HG03280 (cell line): ENCODE data around the gene LEFTY1.

ENCODE experiments used
- ATAC-seq: cut with Tn5 transposase; IDR thresholded peaks from one replicate; pipeline ENCODE4 v1.9.1; 2021; ENCODE audit warnings: mild to moderate bottlenecking, moderate library complexity; ENCODE audit not compliant: unreplicated experiment

Gene LEFTY1

DNA sequence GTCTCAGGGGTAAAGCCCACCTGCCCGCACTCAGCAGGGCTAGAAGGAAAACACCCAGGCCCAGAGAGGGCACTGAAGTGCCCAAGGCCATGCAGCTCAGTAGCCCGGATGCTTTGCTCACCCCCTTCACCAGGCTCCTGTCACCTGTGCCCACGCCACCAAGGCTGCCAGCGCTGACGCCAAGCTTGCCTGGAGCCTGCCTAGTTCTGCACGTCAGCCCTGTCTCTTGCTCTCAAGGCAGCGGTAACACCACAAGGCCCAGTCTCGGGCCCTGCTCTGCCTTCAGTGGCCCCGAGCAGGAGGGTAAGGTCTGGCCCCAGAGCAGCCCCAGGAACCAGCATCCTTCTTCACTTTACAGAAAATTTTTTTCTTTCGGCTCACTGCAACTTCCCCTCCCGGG lies 14.5 kb downstream of the LEFTY1 start:
- no peak for ATAC-seq

DNA sequence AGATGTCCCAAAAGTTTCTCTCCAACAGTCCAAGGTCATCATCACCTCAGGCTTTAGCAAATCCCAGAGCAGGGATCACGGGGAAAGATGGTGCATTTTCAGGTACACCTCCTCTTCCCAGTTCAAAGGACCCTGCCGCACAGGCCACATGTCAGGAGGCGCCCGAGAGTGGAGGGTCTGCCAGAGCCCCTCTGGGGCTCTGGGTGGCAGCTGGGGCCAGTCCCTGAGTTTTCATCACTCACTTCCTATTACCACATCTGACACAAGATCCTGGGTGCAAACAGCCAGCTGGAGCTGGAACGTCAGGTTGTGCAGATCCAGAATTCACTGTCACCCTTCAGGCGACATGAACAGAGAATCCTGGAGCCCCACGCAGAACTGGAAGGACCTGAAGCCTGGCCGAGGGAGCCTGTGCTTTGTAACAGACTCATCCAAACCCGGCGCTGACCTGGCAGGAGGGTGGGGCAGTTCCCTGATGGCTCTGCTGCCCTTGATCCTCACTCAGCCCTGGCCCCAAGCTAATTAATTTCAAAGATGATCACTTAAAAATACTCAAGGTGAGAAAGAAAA lies 15.6 kb downstream of the LEFTY1 start:
- ATAC-seq, result no peak

DNA sequence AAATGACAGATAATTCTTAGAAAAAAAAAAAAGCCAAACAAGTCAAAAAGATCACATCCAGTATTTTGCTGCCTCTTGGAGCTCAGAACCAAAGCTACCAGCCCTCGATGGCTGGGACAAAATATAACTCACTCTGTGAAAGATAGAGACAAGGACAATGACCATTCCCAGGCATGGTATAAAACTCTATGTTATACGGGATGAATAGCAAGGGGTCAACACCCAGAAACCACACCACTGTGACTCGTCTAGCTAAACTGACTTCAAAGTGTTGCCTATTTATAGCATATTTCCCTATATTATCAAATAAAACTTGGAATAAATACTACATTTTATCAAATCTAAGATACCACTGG lies 16.9 kb downstream of the LEFTY1 start:
- ATAC-seq, result no peak

DNA sequence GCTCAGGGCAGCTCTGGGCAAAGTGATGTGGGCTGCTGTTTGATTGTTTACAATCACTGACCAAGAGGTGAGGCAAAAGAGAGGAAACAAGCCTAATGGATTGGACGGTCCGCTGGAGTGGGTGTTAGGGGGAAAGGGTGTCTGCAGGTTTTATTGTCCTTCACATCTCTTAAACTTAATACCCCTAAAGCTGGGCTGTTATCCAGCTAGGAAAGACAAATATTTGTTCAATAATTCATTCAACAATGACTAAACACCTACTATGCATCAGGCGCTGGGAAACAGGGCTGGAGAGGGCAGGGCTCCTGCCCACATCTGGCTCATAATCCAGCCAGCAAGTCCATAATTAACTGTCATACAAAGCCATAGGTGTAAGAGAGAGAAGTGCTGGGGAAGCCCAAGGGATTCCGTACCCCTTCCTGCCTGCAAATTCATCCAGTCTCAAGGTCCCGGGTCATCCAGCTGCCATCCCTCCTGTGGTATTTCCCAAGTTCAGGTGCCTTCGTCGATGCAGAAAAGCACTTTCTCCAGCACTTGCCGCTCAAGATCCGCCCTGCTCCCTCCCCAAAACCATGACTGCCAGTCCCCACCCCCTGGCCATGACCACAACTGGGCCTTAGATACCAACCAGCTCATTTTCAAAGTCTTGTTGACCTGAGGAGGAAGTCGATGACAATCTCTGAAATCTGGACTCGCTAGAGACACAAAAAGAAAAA lies 17.4 kb downstream of the LEFTY1 start:
- no peak for ATAC-seq

DNA sequence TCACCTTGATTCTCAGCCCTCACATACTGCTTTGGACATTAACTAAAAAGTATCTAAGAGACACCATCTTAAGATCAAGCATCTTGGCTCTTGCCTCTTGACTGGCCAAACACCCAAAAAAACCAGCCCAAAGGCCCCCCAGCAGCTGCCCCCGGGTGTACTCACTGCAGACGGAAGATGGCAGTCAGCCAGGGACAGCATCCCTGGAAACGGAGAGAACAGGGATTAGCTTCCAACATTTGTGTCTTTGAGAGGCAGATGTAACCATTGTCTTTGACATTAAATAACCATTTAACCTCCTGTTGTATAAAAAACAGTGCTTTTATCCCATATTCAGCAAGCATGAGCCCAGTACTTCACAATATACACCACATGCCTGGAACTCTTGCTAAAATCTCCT lies 18.0 kb downstream of the LEFTY1 start:
- ATAC-seq, result no peak

DNA sequence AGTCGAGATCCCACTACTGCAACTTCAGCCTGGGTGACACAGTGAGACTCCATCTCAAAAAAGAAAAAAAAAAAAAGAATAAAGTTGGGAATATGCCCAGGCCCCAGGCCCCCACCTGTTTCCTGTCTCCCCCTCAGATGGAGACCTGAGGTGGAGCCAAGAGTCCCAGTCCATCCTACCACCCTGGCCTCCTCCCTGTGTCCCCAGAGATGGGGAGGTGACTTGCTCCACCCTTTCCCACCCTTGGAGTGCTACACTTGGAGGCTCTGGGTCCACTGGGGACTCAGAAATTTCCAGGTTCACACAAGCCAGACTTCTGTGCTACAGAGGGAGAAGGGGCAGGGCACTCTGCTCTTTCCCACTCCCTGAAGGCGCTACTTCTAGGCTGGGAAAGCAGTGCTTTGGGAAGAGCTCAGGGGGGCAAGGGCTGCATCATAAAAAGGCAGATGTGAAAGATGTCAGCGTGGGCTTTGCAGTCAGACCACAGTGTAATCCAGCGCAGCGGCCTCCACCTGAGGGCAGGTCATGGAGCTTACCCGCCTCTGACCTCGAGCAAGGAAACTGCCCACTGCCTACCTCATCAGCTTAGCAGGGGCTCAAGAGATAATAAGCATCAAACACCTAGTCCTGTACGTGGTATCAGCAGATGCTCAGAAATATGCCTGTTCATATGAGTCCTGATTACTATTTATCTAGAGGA lies 20.2 kb downstream of the LEFTY1 start:
- ATAC-seq, result no peak

DNA sequence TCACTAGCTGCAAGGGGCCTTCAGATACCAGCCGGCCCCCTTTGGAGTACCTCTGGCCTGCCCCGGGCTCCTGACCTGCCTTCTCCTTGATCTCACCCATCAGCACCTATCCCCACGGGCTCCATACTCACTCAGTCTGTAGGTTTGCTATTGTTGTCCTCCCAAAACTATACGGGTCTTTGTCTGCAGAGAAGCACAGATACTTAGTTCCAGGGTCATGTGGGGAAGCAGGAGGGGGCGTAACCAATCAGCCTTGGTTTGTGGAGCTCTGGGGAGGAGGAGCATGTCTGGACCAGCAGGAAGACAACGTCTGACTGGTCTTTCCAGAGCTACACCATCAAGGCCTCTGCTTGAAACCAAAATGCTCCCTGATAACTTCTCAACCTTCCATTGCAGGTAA lies 22.0 kb downstream of the LEFTY1 start:
- no peak for ATAC-seq

DNA sequence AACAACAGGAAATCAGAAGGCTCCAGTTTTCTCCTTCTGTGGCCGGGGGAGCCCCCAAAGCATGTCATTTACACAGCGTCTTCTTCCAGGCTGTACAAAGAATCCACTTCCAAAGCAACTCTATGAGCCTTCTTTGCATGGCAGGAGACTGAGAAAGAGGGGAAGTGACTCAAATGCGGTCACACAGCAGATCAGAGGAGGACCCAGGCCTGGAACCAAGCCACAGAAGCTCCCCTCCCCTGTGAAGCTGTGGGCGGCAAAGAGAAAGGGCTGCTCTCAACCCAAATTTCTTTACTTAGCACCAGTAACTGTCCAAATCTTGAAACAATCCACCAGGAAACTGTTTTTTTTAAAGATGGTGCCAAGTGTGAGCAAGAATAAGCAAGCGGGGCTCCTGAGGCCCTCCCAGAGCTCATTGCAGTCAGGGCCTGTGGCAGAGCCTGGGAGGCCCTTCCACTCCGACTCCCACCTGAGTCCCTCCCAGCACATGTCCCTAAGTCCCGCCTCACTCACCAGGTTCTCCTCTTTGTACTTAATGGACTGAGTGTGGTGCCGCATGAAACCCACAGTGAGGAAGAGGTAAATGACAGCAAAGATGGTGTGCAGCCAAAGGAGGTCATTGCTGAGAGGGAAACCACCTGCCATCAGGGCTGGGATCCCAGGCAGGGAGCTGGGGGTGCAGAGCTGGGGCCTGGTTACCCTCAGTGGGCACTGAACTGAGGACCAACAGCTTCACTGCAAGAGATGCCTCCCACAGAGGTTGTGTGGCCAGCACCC lies 22.7 kb downstream of the LEFTY1 start:
- ATAC-seq, result no peak

DNA sequence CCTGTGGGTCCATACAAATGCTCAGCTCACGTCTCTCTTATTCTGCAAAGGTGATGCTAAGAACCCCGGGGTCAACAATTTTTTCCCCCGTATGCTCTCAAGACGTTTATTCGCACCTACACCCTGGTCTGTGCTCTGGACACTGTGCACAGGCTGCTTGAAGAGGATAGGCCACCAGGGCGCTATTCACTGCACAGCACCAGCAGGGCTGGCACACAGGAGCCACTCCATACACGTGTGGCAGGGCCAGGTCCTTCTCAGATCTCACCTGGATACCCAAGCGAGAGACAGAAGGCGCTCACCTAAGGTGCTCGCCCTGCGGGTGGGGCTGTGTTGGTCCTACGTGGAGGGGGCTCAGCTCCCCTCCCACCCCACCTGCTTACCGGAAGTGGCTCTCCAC lies 23.4 kb downstream of the LEFTY1 start:
- ATAC-seq, result no peak

DNA sequence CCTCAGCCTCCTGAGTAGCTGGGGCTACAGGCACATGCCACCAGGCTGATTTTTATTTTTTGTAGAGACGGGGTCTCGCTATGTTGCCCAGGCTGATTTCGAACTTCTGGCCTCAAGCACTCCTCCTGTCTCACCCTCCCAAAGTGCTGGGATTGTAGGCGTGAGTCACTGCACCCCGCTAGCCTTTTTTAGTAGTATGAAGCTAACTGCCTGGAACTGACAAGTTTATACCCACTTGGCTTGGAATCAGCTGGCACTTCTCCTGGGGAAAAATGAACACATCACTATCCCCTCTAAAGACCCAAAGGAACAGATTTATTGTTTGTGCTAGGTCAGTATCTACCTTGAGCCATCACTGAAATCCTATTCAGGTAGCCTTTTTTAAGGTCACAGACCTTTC lies 25.8 kb downstream of the LEFTY1 start:
- no peak for ATAC-seq

DNA sequence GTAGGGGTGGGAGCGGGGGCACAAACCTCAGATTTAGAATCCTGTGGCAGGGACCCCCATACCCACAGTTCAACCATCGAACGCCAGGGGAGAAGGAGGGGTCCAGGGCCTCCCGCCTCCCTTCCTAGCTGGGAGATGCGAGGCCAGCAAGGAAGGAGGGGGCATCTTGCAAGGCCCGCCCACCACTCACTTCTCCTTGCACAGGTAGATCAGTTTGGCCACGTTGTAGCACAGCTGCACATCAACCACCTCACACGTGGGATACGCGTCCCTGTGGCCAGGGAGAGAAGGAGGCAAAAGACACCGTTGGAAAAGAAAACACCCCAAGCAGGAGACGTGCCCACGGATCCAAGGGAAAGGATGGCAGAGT lies 26.4 kb downstream of the LEFTY1 start:
- ATAC-seq, result no peak

DNA sequence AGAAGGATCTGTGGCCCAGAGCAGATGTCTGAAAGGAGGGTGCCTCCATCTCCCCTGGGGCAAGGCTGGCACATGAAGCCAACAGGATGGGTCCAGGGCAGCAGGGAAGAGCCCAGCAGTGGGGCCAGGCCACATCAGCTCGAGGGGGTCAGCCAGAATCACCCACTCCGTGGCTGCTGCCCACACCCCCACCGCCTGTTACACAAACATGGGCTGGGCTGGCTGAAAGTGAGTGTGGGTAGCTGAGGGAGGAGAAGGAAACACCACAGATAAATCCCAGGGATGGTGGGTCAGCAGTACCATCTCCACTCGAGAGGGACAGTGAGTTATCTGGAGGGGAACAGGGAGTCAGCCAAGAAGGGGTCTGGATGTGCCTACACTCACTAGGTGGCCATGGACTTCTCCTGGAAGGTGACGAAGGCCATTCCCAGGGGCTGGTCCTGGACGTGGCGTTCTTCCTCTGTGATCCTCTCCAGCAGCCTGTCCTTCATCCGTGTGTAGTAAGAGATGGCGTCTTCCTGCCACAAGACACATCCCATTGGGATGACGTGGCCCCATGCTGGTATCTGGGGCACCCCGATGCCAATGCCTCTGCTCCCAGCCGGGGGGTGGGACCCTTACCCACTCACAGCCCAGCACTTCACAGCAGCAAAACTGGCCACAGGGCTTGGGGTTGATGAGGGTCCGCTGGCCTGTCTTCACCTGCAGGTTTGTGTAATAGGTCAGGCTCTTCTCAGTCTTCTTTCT lies 26.9 kb downstream of the LEFTY1 start:
- ATAC-seq, result no peak

DNA sequence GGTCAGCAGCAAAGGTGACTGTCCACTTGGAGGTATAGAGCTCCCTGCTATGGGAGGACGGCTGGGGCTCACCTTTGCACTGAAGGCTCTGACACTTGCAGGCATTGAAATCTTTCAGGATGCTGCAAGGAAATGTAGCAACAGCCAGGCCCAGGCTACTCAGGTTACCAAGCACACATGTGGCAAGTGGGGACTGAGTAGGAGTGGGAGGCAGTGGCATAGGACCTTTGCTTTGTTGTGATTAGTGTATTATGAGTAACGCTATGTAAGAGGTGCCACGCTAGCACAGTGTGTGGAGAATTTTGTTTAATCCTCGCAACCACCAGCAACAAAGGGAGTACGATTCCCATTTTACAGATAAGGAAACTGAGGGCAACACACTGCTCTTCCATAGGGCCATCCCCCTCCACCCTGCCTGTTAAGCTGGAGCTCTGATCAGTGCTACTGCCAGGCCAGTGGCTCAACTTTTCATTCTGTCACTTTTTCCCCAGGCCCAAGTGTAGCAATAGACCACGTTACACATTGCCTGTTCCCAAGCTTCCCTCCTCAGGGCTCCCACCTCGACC lies 28.0 kb downstream of the LEFTY1 start:
- no peak for ATAC-seq

DNA sequence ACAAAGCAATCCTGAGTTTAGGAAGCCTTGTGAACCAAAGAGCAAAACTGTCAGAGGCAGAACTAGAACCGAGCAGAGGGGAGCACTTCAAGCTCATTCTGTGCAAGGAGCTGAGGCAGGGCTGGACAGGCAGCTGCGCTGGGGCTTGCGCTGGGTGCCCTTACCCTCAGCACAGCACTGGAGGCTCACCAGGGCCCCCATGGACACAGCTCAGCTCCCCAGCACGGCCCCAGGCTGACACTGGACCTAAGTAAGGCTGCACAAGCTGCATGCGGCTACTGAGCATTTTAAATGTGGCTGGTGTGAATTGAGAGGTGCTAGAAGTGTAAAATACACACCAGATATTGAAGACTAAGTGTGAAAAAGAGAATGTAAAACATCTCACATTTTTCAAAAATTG lies 28.8 kb downstream of the LEFTY1 start:
- ATAC-seq, result no peak

DNA sequence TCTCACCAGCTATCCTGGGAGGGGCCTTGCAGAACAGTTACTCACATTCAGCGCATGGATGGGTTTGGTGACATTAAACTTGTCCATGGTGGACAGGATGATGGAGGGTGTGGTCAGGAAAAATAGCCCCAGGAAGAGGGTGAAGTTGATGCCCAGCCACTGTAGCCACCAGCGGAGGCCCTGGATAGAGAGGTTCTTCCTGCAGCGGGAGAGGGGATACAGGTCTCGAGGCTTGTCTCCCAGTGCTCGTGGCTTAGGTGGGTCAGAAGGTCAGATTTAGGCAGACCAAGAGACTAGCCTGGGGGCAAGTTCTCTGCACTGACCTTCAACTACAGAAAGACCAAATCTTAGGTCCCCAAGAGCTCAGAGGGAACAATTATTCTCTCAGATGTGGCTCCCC lies 29.8 kb downstream of the LEFTY1 start:
- ATAC-seq, result no peak

DNA sequence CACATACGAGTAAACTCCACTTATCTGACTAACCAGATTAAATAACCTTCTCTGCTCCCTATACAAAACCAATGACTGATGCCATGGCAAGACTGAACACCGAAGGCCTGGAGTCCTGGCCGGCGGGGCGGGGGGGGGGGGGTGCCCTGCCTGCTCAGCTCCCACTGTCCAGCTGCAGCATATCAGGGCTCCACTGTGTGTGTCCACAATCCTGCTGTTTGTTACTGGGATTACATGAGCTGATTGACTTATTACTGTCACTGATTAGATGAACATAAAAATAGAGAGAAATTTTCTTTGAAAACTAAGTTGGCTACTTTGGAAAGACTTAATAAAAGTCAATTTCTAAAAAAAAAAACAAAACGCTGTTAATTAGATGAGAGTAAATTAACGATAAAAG lies 31.7 kb downstream of the LEFTY1 start:
- ATAC-seq, result no peak

DNA sequence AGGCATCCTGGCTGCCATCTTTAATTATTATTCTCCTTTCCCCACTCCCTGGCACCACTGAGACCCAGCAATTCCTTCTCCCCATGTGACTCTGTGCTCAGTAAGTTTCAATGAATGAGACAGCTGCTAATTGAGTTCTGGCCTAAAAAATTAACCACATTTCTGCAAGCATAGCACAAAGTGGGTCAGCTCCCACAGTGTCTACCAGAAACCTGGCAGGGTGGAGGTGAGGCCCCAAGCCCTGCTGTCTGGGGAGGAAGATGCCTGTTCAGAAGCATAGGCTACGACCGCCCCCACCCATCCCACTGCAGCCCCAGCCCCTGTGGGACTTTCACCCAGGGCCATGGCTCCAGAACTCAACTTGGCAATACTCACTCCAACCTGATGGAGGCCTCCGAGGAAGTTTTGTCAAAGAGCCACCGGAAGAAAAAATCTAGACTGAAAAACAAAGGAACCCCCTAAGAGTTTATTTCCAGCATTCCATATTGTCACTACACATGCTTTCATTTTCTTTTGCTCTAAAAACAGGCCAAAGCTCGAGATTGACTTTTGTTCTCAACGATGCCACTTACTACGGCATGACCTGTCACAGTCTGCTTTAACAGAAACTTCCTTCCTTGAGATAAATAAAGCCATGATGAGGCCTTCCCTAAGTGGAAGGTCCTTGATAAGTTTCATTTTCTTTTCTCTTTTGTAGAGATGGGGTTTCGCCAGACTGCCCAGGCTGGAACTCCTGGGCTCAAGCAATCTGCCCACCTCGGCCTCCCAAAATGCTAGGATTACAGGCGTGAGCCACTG lies 33.2 kb downstream of the LEFTY1 start:
- no peak for ATAC-seq

DNA sequence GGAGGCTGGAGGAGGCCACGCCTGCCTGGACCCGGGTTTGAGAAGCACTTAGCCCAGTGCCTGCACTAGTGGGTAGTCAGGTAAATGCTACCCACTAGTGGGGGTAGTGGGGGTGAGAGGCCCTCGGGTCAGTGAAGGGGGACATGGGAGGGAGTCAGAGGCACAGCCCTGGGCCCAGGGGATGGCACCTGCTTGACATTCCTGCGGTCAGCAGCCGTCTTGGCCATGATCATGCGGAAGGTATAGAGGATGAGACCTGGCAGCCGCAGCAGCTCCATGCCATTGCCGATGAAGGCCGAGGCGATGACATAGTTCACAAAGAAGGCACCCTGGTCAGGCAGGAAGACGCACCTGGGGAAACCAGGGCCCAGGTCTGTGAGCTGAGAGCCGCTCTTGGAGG lies 35.5 kb downstream of the LEFTY1 start:
- no peak for ATAC-seq

DNA sequence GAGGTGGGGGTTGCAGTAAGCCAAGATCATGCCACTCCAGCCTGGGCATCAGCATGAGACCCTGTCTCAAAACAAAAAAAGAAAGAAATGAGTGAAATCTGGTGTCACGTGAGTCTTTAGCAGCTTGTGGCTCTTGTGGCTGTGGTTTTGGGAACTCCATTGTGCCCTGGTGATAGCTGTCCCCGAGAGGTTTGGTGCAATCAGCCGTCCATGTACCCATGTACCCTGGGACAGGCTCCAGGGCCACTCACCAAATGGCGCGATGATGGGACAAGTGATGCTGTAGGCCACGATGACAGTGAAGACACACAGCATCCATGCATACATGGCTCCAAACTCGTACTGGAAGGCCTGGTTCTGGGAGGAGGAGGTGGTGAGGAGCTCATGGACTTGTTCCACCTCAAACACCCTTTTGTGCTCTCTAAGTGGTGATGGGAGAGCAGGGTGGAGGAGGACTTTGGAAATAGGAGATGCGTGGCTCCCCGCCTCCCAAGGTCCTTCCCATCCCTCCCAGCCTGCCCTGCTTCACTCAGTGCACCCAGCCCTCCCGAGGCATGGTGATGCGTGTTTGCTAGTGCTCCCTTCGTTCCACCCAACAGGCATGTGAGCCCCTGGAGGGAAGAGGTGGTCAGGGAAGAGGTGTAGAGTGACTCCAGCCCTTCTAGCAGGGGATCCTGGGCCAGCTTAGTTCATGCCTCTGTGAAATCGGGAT lies 36.4 kb downstream of the LEFTY1 start:
- no peak for ATAC-seq
